SK-MEL-5 (cell line): ENCODE measurements around the gene GRPEL1. TPM values are rescaled to one million over a fixed set of nuclear protein-coding genes. Genes with fewer than 3 reads are reported as not detected.

Source experiments
- DNase-seq: peaks from one replicate; pipeline ENCODE4 v3.0.0-alpha.2; 2016; ENCODE audit warnings: low read depth, low spot score
- in situ Hi-C: cut with HindIII; loops from 2 replicates; pipeline ENCODE4 v1.10.0; 2016; ENCODE audit warnings: low sequenced_read_pairs, high pct_unique_total_duplicates, low pct_unique_long_range_greater_than_20kb
- total RNA-seq: library from RNA; depleted of rRNA; stranded (reverse); fragments of >200 nt; shearing (Covaris generic); gene quantifications from 2 replicates; pipeline ENCODE4 v1.2.3, GENCODE V29; 2014; rRNA removed

Gene GRPEL1
- total RNA-seq, 1 experiment from 2014 or later = 70.6 TPM

DNA sequence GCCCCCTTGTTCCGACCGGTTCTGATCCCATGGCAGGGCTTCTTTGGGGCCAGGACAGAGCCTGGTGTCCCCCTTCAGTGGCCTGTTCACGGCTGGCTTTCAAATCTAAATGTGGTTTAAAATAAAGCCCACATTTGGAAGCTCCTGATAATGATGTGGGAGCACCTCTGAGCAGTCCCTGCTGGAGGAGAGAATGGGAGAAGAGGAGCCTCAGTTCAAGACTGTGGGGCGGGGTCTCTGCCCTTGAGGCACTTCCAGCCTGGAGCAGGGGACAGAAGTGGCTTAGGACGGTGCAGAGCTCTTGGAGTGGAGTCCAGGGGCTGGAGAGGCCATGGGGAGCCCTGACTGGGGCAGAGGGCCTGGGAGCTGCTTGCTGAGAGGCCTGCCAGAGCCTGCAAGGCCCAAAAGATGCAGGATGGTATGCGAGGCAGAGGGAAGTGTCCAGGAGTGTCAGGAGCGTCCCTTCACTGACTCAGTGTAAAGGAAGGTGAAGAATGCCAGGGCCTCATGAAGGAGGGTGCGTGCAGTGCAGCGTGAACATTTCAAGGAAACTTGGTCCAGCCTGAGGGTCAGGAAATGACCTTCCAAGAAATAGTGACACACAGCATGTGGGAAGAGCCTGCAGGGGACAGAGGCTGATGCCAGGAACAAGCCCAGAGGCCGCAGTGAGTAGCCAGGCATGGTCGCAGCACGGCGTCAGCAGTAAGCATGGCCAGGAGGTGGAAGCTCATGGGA lies 45.8 kb downstream of the GRPEL1 start:
- in situ Hi-C loops = no loop called here
- DNase-seq = no peak

DNA sequence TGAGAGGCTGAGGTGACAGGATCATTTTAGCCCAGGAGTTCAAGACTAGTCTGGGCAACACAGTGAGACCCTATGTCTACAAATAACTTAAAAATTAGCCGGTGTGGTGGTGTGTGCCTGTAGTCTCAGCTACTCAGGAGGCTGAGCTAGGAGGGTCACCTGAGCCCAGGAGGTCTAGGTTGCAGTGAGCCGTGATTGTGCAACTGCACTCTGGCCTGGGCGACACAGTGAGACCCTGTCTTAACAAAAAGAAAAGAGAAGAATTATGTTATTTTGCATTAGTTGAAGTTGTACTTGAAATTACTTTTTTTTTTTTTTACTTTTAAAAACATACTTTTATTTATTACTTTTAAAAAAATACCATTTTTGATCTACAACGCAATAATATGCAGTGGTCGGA lies 46.5 kb downstream of the GRPEL1 start:
- no peak for DNase-seq
- in situ Hi-C loops = no loop called here

DNA sequence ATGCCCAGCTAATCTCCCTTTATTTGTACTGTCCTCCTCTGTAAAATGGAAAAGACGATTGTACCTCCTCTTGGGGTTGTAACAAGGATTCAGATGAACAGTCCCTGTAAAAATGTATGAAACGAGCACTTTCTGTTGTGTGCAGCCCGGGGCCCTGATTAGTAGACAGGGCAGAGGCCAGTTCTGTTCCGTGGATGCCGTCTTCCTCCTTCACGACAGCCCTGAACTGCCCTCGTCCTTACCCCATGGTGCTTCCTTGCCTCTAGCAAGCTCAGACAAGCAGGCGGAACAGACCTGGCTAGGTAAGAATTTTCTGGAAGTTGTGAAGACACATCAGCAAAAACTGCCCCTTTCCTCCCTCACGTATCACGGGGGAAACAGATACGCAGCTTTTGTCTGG lies 47.0 kb downstream of the GRPEL1 start:
- no peak for DNase-seq
- in situ Hi-C loops = no loop called here

DNA sequence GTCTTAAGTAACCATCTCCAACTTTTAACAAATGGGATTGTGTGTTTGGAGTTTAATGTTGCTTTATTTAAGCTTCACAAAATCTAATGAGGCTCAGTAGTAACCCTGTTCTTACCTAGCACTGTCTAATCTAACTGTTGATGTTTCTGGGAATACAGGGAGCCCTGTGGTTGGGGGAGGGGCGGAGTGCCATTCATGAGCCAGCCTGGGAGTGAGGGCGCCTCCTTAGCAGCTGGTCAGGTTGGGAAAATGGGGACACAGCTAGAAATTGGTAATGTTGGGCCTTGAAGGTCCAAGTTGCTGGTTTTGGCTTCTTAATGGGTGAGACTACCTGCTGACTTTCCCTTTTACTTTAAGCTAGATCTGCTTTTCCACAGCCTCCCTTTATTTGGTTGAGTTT lies 47.6 kb downstream of the GRPEL1 start:
- in situ Hi-C loops = no loop called here
- no peak for DNase-seq

DNA sequence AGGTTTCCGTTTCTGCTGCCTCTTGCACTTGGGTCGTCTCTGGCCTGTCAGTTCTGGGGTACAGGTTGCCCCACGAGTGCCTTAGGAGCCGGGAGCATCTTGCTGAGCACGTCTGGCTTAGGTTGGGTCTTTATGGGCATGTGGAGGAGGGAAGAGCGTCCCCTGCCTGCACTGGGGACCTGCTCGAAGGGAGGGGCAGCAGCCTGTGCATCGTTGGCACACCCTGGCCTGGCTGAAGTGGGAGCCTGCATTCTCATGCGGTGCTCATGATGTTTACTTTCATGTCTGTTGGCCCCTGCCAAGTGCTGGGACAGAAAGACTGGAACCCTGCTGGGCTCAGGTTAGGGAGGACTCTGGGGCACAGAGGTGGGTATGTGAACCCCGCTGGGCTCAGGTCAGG lies 48.5 kb downstream of the GRPEL1 start:
- in situ Hi-C loops = no loop called here

DNA sequence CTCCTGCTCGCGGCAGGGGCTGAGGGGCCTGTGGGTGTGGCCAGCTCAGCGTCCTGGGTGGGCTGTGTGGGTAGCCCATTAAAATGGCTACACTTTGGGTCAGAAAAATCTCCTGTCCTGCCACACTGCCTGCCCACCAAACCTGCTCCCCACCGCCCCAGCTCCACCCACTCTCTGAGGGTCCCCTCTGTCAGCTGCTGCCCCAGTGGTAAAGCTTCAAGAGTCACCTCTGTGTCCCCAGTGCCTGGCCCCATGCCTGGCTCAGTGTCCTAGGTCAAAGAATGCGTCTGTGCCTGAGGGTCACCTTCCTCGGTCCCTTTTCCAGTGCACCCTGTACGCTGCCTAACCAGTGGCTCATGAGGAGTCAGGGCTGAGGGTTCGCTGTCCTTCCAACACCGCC lies 49.6 kb downstream of the GRPEL1 start:
- in situ Hi-C loops = no loop called here
- no peak for DNase-seq

More for the DNA sequence above, 48.5 kb downstream of the GRPEL1 start:
- DNase-seq = no peak

DNA sequence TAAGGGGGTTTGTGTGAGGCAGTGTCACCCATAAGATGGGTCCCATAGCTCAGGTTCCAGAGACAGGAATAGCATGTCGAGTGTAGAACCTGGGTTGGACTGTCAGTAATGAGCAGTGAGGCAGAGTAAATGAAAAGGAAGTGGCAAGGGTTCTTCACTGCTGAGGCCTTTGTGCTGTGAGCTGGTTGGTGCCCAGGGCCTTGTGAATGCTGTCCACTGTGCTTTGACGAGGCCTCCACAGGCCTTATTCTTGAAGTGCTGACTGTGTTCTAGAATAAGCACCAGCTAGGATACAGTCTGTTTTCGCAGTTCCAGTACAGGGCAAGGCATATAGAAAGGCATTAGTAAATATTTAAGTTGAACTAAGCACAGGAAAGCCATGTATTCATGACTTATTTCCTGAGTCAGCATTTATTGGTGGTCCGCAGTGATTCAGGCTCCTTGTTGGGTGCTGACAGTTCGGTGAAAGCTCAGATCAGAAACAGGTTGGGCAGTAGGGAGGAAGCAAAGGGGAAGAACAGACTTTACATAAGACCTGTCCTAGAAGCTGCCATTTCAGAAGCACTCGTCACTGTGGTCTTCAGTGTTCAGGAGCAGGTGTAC lies 50.3 kb downstream of the GRPEL1 start:
- in situ Hi-C loops = no loop called here

DNA sequence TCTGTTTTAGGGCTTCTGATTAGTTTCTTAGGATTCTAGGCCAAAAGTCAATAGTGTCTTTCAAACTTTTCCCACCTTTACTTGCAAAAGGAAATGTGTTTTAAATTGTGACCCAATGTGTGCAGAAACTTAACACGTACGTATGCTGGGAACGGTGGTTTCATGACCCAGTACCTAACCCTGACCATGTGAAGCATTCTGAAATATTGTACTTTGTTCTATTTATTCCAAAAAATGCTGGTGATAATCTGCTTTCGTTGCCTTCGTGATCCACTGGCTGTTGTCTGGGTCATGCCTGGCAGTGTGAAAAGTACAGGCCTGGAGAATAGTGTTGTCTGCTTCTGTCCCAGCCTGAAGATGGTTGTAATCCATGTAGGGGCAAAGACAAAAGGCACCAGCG lies 51.4 kb downstream of the GRPEL1 start:
- in situ Hi-C loops = no loop called here
- DNase-seq = no peak

More for the DNA sequence above, 50.3 kb downstream of the GRPEL1 start:
- no peak for DNase-seq

DNA sequence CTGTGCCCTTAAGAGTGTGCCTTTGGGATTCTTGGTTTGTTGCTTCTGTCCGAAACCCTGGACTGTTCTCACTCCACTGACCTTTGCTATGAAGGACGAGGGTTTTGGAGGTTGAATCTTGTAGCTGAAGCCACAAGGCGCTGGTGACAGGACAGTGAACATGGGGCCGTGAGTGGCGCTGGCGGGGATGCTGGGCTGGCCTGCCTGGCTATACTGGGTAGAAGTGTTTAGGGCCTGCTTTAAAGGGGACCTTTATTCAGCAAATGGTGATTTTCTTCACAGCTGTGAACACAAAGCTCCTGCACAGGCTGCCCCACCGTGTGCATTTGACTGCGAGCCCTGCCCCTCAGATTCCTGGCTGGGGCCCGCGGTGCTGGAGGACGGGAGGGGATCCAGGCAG lies 51.8 kb downstream of the GRPEL1 start:
- DNase-seq = no peak
- in situ Hi-C loops = no loop called here

DNA sequence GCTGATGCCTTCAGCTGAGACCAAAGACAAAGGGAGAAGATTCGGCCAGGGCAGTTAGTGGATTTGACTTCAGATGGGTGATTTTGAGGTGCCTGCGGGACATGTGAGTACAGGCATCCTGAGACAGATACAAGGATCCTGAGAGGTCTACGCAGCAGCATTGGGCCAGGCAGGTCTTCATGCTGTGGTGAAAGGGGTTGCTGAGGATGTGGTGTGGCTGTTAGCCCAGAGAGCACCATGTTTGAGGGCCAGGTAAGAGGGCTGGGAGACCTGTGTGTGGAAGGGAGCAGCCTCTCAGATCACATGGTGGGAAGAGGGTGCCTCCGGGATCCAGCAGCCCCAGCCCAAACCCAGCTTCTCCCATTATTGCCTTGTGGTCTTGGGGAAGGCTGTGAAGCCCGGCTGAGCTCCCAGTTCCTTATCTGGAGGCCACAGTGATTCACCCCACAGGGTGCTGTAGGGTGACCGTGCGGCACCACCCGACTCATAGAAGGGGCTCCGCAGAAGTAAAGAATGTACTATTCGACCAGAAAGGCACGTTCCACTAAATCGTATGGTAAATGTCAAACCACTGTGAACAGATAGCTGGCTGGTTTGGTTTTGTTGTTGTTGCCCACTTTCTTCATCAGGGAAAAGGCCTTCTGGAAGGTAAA lies 52.4 kb downstream of the GRPEL1 start:
- no peak for DNase-seq

DNA sequence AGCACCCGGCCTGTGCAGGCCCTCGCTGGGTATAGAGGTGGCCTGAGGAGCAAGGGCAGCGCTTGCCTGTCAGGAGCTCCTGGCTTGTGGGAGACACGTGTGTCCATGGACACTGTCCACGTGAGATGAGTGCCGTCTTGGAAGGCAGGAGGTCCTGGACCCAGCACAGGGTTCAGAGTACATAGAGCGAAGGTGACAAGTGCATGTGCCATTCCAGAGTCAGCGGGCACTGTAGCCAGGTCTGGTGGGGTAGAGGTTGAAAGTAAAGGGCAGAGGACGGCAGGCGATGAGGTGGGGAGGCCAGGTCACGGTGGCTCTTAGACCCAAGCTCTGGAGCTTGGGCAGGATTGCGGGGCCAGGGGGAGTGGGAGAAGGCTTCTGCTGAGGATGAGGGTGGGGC lies 53.0 kb downstream of the GRPEL1 start:
- in situ Hi-C loops = no loop called here
- no peak for DNase-seq

More for the DNA sequence above, 52.4 kb downstream of the GRPEL1 start:
- in situ Hi-C loops = no loop called here

DNA sequence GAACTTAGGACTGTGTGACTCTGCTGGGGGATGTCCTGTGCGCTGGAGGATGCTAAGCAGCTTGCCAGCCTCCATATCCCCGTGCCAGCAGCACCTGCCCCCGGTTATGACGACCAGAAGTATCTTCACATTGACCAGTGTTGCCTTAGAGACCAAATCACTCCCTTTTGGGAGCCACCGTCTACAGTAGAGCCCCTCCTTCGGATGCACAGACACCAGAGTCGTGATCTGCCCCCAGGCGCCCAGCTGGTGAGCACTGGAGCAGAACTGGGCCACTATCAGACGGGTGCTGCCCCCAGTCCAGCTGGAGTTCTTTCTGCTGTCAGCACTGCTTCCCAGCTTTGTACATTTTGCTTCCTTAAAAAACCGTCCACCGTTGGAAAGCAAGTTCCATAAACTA lies 54.7 kb downstream of the GRPEL1 start:
- DNase-seq = no peak
- in situ Hi-C loops = no loop called here

DNA sequence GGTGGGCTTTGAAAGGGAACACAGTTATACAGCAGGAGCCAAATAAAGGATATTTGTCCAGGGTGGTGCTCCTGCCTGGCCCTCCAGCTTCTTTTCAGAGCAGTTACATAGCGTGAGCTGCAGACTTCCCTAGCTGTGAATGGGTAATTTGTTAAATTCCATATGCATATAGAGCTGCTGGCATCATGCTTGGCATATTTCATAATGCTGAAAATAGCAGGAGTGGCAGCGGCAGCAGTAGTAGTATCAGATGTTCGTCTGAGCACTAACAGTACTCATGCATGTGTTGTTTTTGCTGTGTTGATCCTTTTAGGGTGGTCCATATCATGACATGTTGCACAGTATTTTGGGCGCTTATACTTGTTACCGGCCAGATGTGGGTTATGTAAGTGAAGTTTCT lies 58.3 kb downstream of the GRPEL1 start:
- no peak for DNase-seq
- in situ Hi-C loops = no loop called here

Other genes with a start within 250 kb of the GRPEL1 start
- 142 and 153 TPM in 2 replicates for gene TBC1D14, start 158.2 kb downstream of the GRPEL1 start, total RNA-seq
- gene TADA2B, start 24.7 kb downstream of the GRPEL1 start, total RNA-seq = 9.3 and 9.6 TPM in 2 replicates
- not detected in 2 replicates for gene SORCS2, start 124.5 kb upstream of the GRPEL1 start, total RNA-seq